Progenitor cell of endocrine pancreas (in vitro differentiated cells): ENCODE measurements around the gene CD300LD. TPM values are rescaled to one million over a fixed set of nuclear protein-coding genes. Genes with fewer than 3 reads are reported as not detected.

Experiments
- DNase-seq: peaks from one replicate; pipeline ENCODE4 v3.0.0; 2021; ENCODE audit warnings: low spot score; ENCODE audit not compliant: unreplicated experiment
- H3K27ac Mint-ChIP-seq: 2 replicates; pipeline ENCODE4 v1.8.0; 2021; ENCODE audit warnings: mild to moderate bottlenecking, moderate library complexity, mixed read lengths
- H3K27me3 Mint-ChIP-seq: 2 replicates; pipeline ENCODE4 v1.8.0; 2021; ENCODE audit warnings: mixed read lengths
- H3K36me3 Mint-ChIP-seq: 2 replicates; pipeline ENCODE4 v1.8.0; 2022; ENCODE audit warnings: mixed read lengths; ENCODE audit not compliant: insufficient read depth
- H3K4me1 Mint-ChIP-seq: 2 replicates; pipeline ENCODE4 v1.8.0; 2021; ENCODE audit warnings: low read depth, mixed read lengths
- H3K4me3 Mint-ChIP-seq: 2 replicates; pipeline ENCODE4 v1.8.0; 2021; ENCODE audit warnings: low read depth, mild to moderate bottlenecking, moderate library complexity, mixed read lengths
- H3K9me3 Mint-ChIP-seq: 2 replicates; pipeline ENCODE4 v1.8.0; 2021; ENCODE audit warnings: low read depth, mixed read lengths
- total RNA-seq: library from RNA; stranded (reverse); gene quantifications from 2 replicates; pipeline ENCODE4 v1.2.1, GENCODE V29; 2021
- TF ChIP-seq, protein P1 (sequence below): fragments of 200-600 bp; sonication (generic); IDR thresholded peaks from one replicate; pipeline ENCODE4 v1.5.0; 2021; ENCODE audit warnings: antibody characterized with exemption, mild to moderate bottlenecking; ENCODE audit not compliant: unreplicated experiment

The CD300LD gene
- total RNA-seq, 1 donor from 2014 or later = not detected

DNA sequence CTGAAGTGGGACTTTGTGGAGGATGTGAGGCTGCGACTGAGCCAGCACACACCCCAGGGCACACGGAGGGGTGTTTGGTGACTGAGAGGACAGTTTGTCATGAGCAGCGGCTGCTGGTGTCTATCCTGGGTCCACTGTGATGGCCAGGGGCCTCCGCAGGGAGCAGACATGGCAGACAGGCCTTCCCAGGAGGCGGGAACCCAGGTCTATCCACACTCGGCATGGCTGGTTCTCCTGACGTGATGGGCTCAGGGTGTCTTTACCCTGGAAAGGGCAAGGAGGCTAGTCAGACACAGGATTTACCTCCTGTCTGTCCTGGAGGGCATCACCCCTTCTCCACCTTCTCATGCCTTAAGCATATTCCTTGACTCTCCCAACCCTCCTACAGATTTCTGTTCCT, 45.5 kb downstream of the CD300LD start:
- TF ChIP-seq, protein P1, sequence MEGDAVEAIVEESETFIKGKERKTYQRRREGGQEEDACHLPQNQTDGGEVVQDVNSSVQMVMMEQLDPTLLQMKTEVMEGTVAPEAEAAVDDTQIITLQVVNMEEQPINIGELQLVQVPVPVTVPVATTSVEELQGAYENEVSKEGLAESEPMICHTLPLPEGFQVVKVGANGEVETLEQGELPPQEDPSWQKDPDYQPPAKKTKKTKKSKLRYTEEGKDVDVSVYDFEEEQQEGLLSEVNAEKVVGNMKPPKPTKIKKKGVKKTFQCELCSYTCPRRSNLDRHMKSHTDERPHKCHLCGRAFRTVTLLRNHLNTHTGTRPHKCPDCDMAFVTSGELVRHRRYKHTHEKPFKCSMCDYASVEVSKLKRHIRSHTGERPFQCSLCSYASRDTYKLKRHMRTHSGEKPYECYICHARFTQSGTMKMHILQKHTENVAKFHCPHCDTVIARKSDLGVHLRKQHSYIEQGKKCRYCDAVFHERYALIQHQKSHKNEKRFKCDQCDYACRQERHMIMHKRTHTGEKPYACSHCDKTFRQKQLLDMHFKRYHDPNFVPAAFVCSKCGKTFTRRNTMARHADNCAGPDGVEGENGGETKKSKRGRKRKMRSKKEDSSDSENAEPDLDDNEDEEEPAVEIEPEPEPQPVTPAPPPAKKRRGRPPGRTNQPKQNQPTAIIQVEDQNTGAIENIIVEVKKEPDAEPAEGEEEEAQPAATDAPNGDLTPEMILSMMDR = no peak
- no peak overlapping the region for H3K27ac Mint-ChIP-seq
- DNase-seq = no peak
- peaks cover 21% of the 10 kb centered on the region for H3K27me3 Mint-ChIP-seq
- H3K9me3 Mint-ChIP-seq = no peaks in the 10 kb centered on the region
- H3K36me3 Mint-ChIP-seq = no peaks in the 10 kb centered on the region
- peaks cover 2% of the 10 kb centered on the region for H3K4me1 Mint-ChIP-seq
- no peak overlapping the region for H3K4me3 Mint-ChIP-seq

DNA sequence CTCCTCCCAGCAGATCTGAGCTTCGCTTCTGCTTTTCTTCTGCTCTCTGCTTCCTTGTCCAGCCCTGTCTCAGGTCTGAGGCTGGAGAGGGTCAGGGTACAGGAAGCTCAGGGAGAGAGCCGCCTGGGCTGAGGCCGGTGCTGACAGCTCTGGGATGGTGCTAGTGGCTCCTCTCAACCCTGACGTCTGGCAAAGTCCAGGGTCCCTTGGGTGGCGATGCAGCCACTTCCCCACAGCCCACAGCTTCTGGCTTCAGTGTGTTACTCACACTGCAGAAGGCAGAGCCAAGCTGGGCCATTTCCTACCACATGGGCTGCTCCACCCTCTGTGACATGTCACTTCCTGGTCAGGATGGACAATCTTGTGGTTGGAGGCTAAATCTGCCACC, 46.2 kb downstream of the CD300LD start, which contains the start of gene CD300C:
Gene CD300C (minus strand): TSS at position 273 of the 388 bp plus-strand sequence. CDS start 333 bp downstream, outside the sequence.
- TF ChIP-seq, protein P1 = no peak
- Mint-ChIP-seq H3K4me3 (no peak within 1 kb of the TSS), H3K9me3 (no peaks in the 10 kb centered on the region), H3K27ac (peak within 1 kb of the TSS; percentile 17), H3K4me1 (peaks cover 2% of the 10 kb centered on the region), H3K27me3 (peaks cover 25% of the 10 kb centered on the region), H3K36me3 (no peaks in the 10 kb centered on the region)
- no peak for DNase-seq

DNA sequence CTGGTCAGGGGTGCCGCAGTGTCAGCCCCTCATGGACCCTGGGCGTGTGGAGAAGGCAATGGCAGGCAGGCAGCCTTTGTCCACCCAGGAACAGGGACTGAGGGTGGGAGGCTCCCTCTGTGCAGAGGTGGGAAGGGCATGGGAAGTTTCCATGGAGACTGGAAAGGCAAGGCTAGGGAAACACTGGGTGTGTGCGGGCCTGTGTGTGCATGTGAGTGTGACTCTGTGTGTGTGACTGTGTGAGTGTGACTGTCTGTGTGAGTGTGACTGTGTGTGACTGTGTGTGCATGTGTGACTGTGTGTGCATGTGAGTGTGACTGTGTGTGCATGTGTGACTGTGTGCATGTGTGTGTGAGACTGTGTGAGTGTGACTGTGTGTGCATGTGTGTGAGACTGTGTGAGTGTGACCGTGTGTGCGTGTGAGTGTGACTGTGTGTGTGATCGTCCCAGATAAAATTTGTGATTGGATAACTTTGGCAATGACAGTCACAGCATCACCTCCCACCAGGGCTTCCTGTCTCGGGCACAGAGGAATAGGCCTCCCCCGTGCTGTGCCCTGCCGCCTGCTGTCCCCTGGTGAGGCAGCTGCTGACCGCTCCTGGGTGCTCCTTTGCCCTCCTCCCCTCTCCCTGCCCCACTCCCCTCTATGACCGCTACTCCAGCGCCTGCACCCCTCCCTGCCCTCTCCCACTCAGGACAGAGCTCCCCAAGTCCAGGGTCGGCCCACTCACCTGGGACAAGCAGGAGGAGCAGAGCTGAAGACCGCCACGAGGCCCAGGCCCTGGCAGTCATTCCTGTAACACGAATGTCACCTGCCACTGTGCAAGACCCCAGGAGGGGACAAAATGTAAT, 46.9 kb downstream of the CD300LD start:
- no peak overlapping the region for H3K4me3 Mint-ChIP-seq
- H3K36me3 Mint-ChIP-seq = no peaks in the 10 kb centered on the region
- peaks cover 2% of the 10 kb centered on the region for H3K4me1 Mint-ChIP-seq
- H3K27me3 Mint-ChIP-seq = peaks cover 28% of the 10 kb centered on the region
- DNase-seq = no peak
- peak overlapping the region; percentile 17 for H3K27ac Mint-ChIP-seq
- TF ChIP-seq, protein P1 = no peak
- H3K9me3 Mint-ChIP-seq = no peaks in the 10 kb centered on the region

DNA sequence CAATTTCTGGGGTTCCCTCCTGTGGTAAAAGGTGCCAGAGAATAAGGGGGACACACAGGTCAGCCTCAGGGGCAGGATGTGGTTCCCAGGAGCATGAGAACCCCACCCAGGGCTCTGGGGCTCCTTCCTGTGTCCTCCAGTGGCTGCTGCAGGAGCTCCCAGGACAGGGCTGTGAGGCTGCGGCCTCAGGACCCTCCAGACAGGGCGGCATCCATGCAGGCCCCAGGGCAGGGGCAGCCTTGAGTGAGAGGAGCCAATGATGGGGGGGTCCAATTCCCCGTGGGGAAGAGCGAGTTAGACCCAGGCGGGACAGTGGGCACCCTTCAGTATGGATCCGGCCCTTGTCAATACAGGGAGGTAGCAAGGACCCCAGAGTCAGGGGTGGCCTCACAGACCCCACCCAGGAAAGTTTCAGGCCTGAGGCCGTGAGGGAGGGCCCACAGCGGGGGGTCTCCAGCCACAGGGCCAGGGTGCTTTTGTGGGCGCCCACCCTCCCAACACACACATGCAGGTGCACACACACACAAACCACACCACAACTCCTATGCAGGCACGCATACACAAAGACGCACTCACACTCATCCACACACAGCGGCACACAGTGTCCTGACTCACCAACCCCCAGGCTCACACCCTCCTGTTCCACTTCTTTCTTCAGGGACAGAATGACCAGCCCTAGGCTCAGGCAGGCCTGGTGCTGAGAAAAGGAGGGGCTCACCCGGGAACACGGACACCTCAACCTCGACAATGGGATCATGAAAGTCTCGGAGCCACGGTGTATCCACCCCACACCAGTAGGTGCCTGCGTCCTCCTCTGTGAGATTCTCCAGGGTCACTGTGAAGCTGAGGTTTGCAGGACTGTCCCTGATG, 48.0 kb downstream of the CD300LD start:
- H3K27ac Mint-ChIP-seq = no peak overlapping the region
- H3K4me3 Mint-ChIP-seq = no peak overlapping the region
- H3K36me3 Mint-ChIP-seq = no peaks in the 10 kb centered on the region
- H3K4me1 Mint-ChIP-seq = peaks cover 2% of the 10 kb centered on the region
- H3K27me3 Mint-ChIP-seq = peaks cover 35% of the 10 kb centered on the region
- H3K9me3 Mint-ChIP-seq = no peaks in the 10 kb centered on the region
- no peak for DNase-seq
- TF ChIP-seq, protein P1 = no peak

DNA sequence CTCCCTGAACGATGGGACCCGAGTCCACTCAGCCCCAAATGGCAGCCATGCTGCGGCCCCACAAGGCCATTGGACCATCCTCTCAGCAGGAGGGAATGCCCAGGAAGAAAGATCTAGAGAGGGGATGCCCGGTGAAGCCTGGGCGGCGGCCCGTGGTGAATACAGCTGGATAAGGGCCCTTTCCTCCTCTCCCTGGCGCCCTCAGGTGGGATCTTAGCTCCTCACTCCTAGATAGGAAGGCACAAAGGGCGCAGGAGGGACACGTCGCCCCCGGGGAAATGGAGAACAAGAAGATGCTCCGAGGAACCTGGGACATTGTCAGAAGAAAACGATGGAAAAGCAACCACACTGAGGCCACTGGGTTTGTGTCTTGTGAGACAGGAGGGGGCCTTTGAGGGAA, 48.7 kb downstream of the CD300LD start:
- H3K4me3 Mint-ChIP-seq = no peak overlapping the region
- no peaks in the 10 kb centered on the region for H3K36me3 Mint-ChIP-seq
- TF ChIP-seq, protein P1 = no peak
- no peak overlapping the region for H3K27ac Mint-ChIP-seq
- no peak for DNase-seq
- peaks cover 33% of the 10 kb centered on the region for H3K27me3 Mint-ChIP-seq
- H3K9me3 Mint-ChIP-seq = no peaks in the 10 kb centered on the region
- peaks cover 2% of the 10 kb centered on the region for H3K4me1 Mint-ChIP-seq
